ENCODE results near the gene PLEKHG4B.

Gene PLEKHG4B

DNA sequence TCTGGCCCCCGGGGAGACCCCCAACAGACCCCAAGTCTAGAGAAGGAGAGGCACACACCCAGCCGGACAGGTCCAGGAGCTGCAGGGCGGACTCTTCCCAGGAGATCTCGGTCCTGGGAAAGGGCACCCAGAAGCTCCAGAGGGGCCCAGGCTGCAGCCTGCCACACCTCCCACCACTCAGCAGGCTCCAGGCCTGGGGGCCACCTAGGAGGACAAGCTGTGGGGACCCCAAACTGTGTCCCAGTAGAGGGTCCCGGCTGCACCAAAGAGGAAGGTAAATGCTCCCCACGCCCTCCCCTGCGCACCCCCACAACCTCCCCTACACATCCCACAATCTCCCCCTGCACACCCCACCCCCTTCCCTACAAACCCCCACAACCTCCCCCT is 48.5 kb downstream of the PLEKHG4B start:
- H3K27me3 ChIP-seq (replicated peaks; ENCODE audit: control insufficient read depth, insufficient read depth, low read length) = no peaks in the 10 kb centered on the region
- TF ChIP-seq, protein P1, sequence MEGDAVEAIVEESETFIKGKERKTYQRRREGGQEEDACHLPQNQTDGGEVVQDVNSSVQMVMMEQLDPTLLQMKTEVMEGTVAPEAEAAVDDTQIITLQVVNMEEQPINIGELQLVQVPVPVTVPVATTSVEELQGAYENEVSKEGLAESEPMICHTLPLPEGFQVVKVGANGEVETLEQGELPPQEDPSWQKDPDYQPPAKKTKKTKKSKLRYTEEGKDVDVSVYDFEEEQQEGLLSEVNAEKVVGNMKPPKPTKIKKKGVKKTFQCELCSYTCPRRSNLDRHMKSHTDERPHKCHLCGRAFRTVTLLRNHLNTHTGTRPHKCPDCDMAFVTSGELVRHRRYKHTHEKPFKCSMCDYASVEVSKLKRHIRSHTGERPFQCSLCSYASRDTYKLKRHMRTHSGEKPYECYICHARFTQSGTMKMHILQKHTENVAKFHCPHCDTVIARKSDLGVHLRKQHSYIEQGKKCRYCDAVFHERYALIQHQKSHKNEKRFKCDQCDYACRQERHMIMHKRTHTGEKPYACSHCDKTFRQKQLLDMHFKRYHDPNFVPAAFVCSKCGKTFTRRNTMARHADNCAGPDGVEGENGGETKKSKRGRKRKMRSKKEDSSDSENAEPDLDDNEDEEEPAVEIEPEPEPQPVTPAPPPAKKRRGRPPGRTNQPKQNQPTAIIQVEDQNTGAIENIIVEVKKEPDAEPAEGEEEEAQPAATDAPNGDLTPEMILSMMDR (IDR thresholded peaks at IDR 0.05; ENCODE audit: insufficient read depth, low read length, poor library complexity, severe bottlenecking) = no peak
- H3K36me3 ChIP-seq (ENCODE audit: control insufficient read depth, insufficient read depth, low read length) = no peaks in the 10 kb centered on the region

DNA sequence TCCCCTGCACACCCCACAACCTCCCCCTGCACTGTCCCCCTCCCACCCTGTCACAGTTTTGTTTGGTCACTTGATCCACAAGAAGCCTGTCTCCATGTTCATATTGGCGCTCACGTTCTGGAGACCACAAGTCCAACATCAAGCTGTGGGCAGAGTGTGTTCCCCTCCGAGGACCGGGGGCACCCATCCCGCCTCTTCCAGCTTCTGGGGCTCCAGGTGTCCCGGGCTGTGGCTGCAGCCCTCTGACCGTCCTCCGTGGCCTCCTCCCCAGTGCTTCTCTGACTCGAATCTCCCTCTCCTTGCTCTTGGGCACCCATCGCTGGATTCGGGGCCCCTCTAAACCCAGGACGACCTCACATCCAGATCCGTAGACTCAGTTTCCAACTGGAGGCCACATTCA is 49.2 kb downstream of the PLEKHG4B start:
- Histone ChIP-seq H3K36me3 (ENCODE audit: control insufficient read depth, insufficient read depth, low read length) (no peaks in the 10 kb centered on the region), H3K4me3 (replicated peaks; ENCODE audit: low read depth, low read length) (no peak overlapping the region), H3K27me3 (replicated peaks; ENCODE audit: control insufficient read depth, insufficient read depth, low read length) (no peaks in the 10 kb centered on the region)
- TF ChIP-seq, protein P1 (IDR thresholded peaks at IDR 0.05; ENCODE audit: insufficient read depth, low read length, poor library complexity, severe bottlenecking) = no peak
- no peak for DNase-seq (ENCODE audit: extremely low read depth, insufficient read length)

More for the DNA sequence above, 48.5 kb downstream of the PLEKHG4B start:
- no peak overlapping the region for H3K4me3 ChIP-seq (replicated peaks; ENCODE audit: low read depth, low read length)
- no peak for DNase-seq (ENCODE audit: extremely low read depth, insufficient read length)

DNA sequence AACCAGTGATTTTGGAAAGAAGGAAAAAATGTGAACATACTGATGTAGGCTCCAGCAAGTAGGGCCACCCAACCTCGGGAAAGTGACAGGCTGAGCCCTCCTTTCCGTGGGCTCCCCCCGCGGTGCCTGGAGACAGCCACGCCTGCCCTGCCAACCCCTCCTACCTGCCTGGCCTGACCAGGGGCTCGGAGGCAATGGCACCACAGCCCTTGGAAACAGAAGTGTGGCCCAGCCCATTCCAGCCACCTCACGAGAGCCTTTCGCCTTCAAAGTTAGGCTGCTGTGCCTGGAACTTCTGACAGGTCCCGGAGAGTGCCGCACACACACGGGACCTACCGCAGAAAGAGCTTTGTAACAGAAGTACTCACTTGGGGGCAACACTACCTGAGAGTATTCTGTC is 49.8 kb downstream of the PLEKHG4B start:
- Histone ChIP-seq H3K36me3 (ENCODE audit: control insufficient read depth, insufficient read depth, low read length) (no peaks in the 10 kb centered on the region), H3K27me3 (replicated peaks; ENCODE audit: control insufficient read depth, insufficient read depth, low read length) (no peaks in the 10 kb centered on the region), H3K4me3 (replicated peaks; ENCODE audit: low read depth, low read length) (no peak overlapping the region)
- DNase-seq (ENCODE audit: extremely low read depth, insufficient read length) = no peak
- TF ChIP-seq, protein P1 (IDR thresholded peaks at IDR 0.05; ENCODE audit: insufficient read depth, low read length, poor library complexity, severe bottlenecking) = no peak

GRCh38 chr5:142246-142810 is 50.4 kb downstream of the PLEKHG4B start:
- H3K27me3 ChIP-seq (replicated peaks; ENCODE audit: control insufficient read depth, insufficient read depth, low read length) = no peaks in the 10 kb centered on the region
- TF ChIP-seq, protein P1 (IDR thresholded peaks at IDR 0.05; ENCODE audit: insufficient read depth, low read length, poor library complexity, severe bottlenecking) = no peak
- H3K36me3 ChIP-seq (ENCODE audit: control insufficient read depth, insufficient read depth, low read length) = no peaks in the 10 kb centered on the region

DNA sequence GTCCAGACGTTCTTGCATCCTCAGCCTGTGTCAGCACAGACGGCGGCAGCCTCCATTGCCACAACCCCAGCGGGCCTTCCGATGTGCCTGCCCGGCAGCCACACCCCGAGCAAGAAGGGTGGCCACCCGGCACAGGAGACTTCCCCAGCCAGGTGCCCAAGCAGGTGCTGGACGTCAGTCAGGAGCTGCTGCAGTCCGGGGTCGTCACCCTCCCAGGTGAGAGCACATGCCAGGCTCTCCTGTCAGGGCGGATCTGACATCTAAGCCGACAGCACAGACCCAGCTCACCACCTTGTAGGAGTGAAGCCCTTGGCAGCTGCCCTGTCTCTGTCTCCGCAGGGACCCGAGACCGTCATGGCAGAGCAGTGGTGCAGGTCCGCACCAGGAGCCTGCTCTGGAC is 51.1 kb downstream of the PLEKHG4B start:
- TF ChIP-seq, protein P1 (IDR thresholded peaks at IDR 0.05; ENCODE audit: insufficient read depth, low read length, poor library complexity, severe bottlenecking) = no peak
- Histone ChIP-seq H3K27me3 (replicated peaks; ENCODE audit: control insufficient read depth, insufficient read depth, low read length) (no peaks in the 10 kb centered on the region), H3K4me3 (replicated peaks; ENCODE audit: low read depth, low read length) (no peak overlapping the region), H3K36me3 (ENCODE audit: control insufficient read depth, insufficient read depth, low read length) (no peaks in the 10 kb centered on the region)
- no peak for DNase-seq (ENCODE audit: extremely low read depth, insufficient read length)

More at GRCh38 chr5:142246-142810, 50.4 kb downstream of the PLEKHG4B start:
- DNase-seq (ENCODE audit: extremely low read depth, insufficient read length) = no peak
- no peak overlapping the region for H3K4me3 ChIP-seq (replicated peaks; ENCODE audit: low read depth, low read length)

- no peak overlapping the region for H3K4me3 ChIP-seq (replicated peaks; ENCODE audit: low read depth, low read length)
- no peaks in the 10 kb centered on the region for H3K36me3 ChIP-seq (ENCODE audit: control insufficient read depth, insufficient read depth, low read length)
- no peak for DNase-seq (ENCODE audit: extremely low read depth, insufficient read length)
Observed at GRCh38 chr5:144941-145340, 53.0 kb downstream of the PLEKHG4B start.

More at GRCh38 chr5:144941-145340, 53.0 kb downstream of the PLEKHG4B start:
- H3K27me3 ChIP-seq (replicated peaks; ENCODE audit: control insufficient read depth, insufficient read depth, low read length) = no peaks in the 10 kb centered on the region
- TF ChIP-seq, protein P1 (IDR thresholded peaks at IDR 0.05; ENCODE audit: insufficient read depth, low read length, poor library complexity, severe bottlenecking) = no peak
